ENCODE measurements around the gene IGF2R. TPM values are rescaled to one million over a fixed set of nuclear protein-coding genes. Genes with fewer than 3 reads are reported as not detected.

Gene IGF2R
- total and polyA plus RNA-seq, 2 donors (not counting 1 experiment from before 2014, with no cell fraction given): 9.5 to 53.3 TPM

- Histone ChIP-seq H3K4me2 (replicated peaks; ENCODE audit: low read depth, low read length, poor library complexity, severe bottlenecking) (no peak overlapping the region), H3K9ac (ENCODE audit: low read length) (no peak overlapping the region), H3K27me3 (replicated peaks in 1 of 4; ENCODE audit: control extremely low read depth in 1 of 4, control insufficient read depth in 3 of 4, insufficient read depth in 4 of 4, low read length in 3 of 4) (no peaks in the 10 kb centered on the region), H3K4me3 (ENCODE audit: control extremely low read depth in 1 of 5, extremely low read depth in 1 of 5, insufficient read depth in 1 of 5, low read depth in 2 of 5, low read length in 4 of 5) (no peak overlapping the region), H3K9me3 (ENCODE audit: control extremely low read depth in 1 of 3, control insufficient read depth in 2 of 3, insufficient read depth in 1 of 3, low read length in 2 of 3) (no peaks in the 10 kb centered on the region), H3K79me2 (ENCODE audit: control insufficient read depth, insufficient read depth, low read length) (no peaks in the 10 kb centered on the region), H3K36me3 (replicated peaks in 1 of 2; ENCODE audit: control extremely low read depth in 1 of 2, control insufficient read depth in 1 of 2, extremely low read depth in 1 of 2, insufficient read depth in 2 of 2, low read length in 1 of 2) (peaks cover 11 to 83% of the 10 kb centered on the region in 2 experiments), H4K20me1 (ENCODE audit: control insufficient read depth, insufficient read depth, low read length, poor library complexity, severe bottlenecking) (no peaks in the 10 kb centered on the region), H2AFZ (ENCODE audit: insufficient read depth, low read depth, low read length, poor library complexity, severe bottlenecking) (no peak overlapping the region), H3K27ac (ENCODE audit: low read length in 2 of 2) (no peak overlapping the region), H3K4me1 (ENCODE audit: control insufficient read depth in 2 of 2, insufficient read depth in 2 of 2, low read length in 2 of 2) (no peaks in the 10 kb centered on the region)
- Mint-ChIP-seq H3K27ac (no peak overlapping the region), H3K4me1 (no peaks in the 10 kb centered on the region), H3K27me3 (no peaks in the 10 kb centered on the region), H3K9me3 (ENCODE audit: insufficient read depth) (no peaks in the 10 kb centered on the region), H3K4me3 (no peak overlapping the region)
- TF ChIP-seq, protein P1, sequence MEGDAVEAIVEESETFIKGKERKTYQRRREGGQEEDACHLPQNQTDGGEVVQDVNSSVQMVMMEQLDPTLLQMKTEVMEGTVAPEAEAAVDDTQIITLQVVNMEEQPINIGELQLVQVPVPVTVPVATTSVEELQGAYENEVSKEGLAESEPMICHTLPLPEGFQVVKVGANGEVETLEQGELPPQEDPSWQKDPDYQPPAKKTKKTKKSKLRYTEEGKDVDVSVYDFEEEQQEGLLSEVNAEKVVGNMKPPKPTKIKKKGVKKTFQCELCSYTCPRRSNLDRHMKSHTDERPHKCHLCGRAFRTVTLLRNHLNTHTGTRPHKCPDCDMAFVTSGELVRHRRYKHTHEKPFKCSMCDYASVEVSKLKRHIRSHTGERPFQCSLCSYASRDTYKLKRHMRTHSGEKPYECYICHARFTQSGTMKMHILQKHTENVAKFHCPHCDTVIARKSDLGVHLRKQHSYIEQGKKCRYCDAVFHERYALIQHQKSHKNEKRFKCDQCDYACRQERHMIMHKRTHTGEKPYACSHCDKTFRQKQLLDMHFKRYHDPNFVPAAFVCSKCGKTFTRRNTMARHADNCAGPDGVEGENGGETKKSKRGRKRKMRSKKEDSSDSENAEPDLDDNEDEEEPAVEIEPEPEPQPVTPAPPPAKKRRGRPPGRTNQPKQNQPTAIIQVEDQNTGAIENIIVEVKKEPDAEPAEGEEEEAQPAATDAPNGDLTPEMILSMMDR (IDR thresholded peaks at IDR 0.05): no peak
- TF ChIP-seq EZH2 (IDR thresholded peaks at IDR 0.05; ENCODE audit: borderline replicate concordance, insufficient read depth, low read depth, low read length, poor library complexity, severe bottlenecking): no peak
- WGBS (ENCODE audit: insufficient coverage): 100% methylated on average over 5 of the region's 15 CpGs
- ChIA-PET CTCF (no interaction called here), POLR2A (no interaction called here)
- DNase-seq (no peak), ATAC-seq (ENCODE audit: low read depth) (no peak)
- intact Hi-C loops (cut with micrococcal nuclease): no loop called here
Measured at GRCh38 chr6:160085713-160086505, 117.0 kb downstream of the IGF2R start.

DNA sequence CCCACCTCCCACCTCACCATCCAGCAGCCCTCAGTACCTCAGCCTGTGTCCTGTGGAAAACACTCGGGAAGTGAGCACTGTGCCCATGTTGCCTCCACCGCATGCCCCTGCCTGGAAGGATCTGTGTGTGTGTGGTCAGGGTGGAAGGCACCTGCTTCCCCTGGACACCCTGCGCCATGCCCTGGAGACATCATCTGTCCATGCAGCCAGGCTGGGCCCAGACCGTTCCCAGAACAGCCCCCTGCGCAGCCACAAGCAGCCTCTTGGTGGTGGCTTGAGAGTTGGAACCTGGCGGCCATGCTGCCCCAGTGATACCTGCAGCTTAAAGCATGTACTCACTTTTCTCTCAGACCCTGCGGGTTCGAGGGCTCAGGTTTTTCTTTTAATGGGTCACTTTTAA lies 117.9 kb downstream of the IGF2R start:
- no peak for ATAC-seq (ENCODE audit: low read depth)
- Histone ChIP-seq H3K27me3 (replicated peaks in 1 of 4; ENCODE audit: control extremely low read depth in 1 of 4, control insufficient read depth in 3 of 4, insufficient read depth in 4 of 4, low read length in 3 of 4) (no peaks in the 10 kb centered on the region), H3K36me3 (replicated peaks in 1 of 2; ENCODE audit: control extremely low read depth in 1 of 2, control insufficient read depth in 1 of 2, extremely low read depth in 1 of 2, insufficient read depth in 2 of 2, low read length in 1 of 2) (peaks cover 15 to 81% of the 10 kb centered on the region in 2 experiments), H3K4me1 (ENCODE audit: control insufficient read depth in 2 of 2, insufficient read depth in 2 of 2, low read length in 2 of 2) (no peaks in the 10 kb centered on the region), H3K27ac (ENCODE audit: low read length in 2 of 2) (no peak overlapping the region), H2AFZ (ENCODE audit: insufficient read depth, low read depth, low read length, poor library complexity, severe bottlenecking) (no peak overlapping the region), H3K79me2 (ENCODE audit: control insufficient read depth, insufficient read depth, low read length) (no peaks in the 10 kb centered on the region), H3K9me3 (ENCODE audit: control extremely low read depth in 1 of 3, control insufficient read depth in 2 of 3, insufficient read depth in 1 of 3, low read length in 2 of 3) (no peaks in the 10 kb centered on the region), H3K4me2 (replicated peaks; ENCODE audit: low read depth, low read length, poor library complexity, severe bottlenecking) (no peak overlapping the region), H4K20me1 (ENCODE audit: control insufficient read depth, insufficient read depth, low read length, poor library complexity, severe bottlenecking) (no peaks in the 10 kb centered on the region), H3K4me3 (ENCODE audit: control extremely low read depth in 1 of 5, extremely low read depth in 1 of 5, insufficient read depth in 1 of 5, low read depth in 2 of 5, low read length in 4 of 5) (no peak overlapping the region), H3K9ac (ENCODE audit: low read length) (no peak overlapping the region)
- no peak for TF ChIP-seq EZH2 (IDR thresholded peaks at IDR 0.05; ENCODE audit: borderline replicate concordance, insufficient read depth, low read depth, low read length, poor library complexity, severe bottlenecking)
- TF ChIP-seq, protein P1 (IDR thresholded peaks at IDR 0.05): no peak
- WGBS (ENCODE audit: insufficient coverage): 97% methylated on average over 6 of the region's 8 CpGs
- POLR2A ChIA-PET: no interaction called here
- CTCF ChIA-PET: no interaction called here
- Mint-ChIP-seq H3K4me3 (no peak overlapping the region), H3K27me3 (no peaks in the 10 kb centered on the region), H3K27ac (no peak overlapping the region), H3K4me1 (no peaks in the 10 kb centered on the region), H3K9me3 (ENCODE audit: insufficient read depth) (no peaks in the 10 kb centered on the region)
- DNase-seq: no peak
- intact Hi-C loops (cut with micrococcal nuclease): no loop called here
